Ascending aorta (tissue), 2 donors: ENCODE data around the gene PRKCB. TPM values are rescaled to one million over a fixed set of nuclear protein-coding genes. Genes with fewer than 3 reads are reported as not detected.

Experiments used
- DNase-seq, 2 donors: peaks; one replicate each; pipeline ENCODE4 v3.0.0-alpha.2; 2019; ENCODE audit warnings: low spot score in 2 of 2
- H3K27ac ChIP-seq, 2 donors: fragments of 200-600 bp; sonication (generic); one replicate each; pipeline ENCODE4 v1.5.1; 2016 to 2017; ENCODE audit warnings: mild to moderate bottlenecking in 1 of 2
- H3K27me3 ChIP-seq: fragments of 200-600 bp; sonication (generic); one replicate; pipeline ENCODE4 v1.5.1; 2017
- H3K36me3 ChIP-seq, 2 donors: fragments of 200-600 bp; sonication (generic); one replicate each; pipeline ENCODE4 v1.5.1; 2016
- H3K4me1 ChIP-seq, 2 donors: fragments of 200-600 bp; sonication (generic); one replicate each; pipeline ENCODE4 v1.5.1; 2016 to 2017; ENCODE audit warnings: mild to moderate bottlenecking in 1 of 2
- H3K4me3 ChIP-seq, 2 donors: fragments of 200-600 bp; sonication (generic); one replicate each; pipeline ENCODE4 v1.5.1; 2016 to 2017; ENCODE audit warnings: mild to moderate bottlenecking in 1 of 2
- H3K9me3 ChIP-seq, 2 donors: fragments of 200-600 bp; sonication (generic); one replicate each; pipeline ENCODE4 v1.5.1; 2016
- CTCF ChIP-seq, 3 experiments: fragments of 200-600 bp in 2 of 3; fragments of 450-650 bp in 1 of 3; sonication (generic) in 2 of 3; IDR thresholded peaks; one replicate each; pipeline ENCODE4 v1.5.1; 2016 to 2019; ENCODE audit warnings: antibody characterized with exemption in 3 of 3, mild to moderate bottlenecking in 1 of 3, moderate library complexity in 1 of 3
- intact Hi-C: fragments of 100-400 bp; cut with DNase I; formaldehyde crosslinking; loops from one replicate; pipeline ENCODE4 v1.15.1; 2023
- total RNA-seq: library from RNA; depleted of rRNA; stranded (reverse); fragments of >200 nt; gene quantifications from one replicate; pipeline ENCODE4 v1.1.0, GENCODE V29; 2016

PRKCB gene
- total RNA-seq, 1 donor from 2014 or later: 1.2 TPM

GRCh38 chr16:24188751-24189318 lies 353.1 kb downstream of the PRKCB start:
- H3K9me3 ChIP-seq: no peaks in the 10 kb centered on the region

GRCh38 chr16:24189941-24190340 lies 354.2 kb downstream of the PRKCB start:
- intact Hi-C loops: no loop called here
- DNase-seq: no peak
- no peak overlapping the region for H3K27ac ChIP-seq
- H3K4me3 ChIP-seq: no peak overlapping the region
- no peaks in the 10 kb centered on the region for H3K36me3 ChIP-seq
- no peak for TF ChIP-seq CTCF (IDR thresholded peaks at IDR 0.05)
- no peaks in the 10 kb centered on the region for H3K27me3 ChIP-seq
- H3K9me3 ChIP-seq: no peaks in the 10 kb centered on the region
- no peaks in the 10 kb centered on the region for H3K4me1 ChIP-seq

More at GRCh38 chr16:24188751-24189318, 353.1 kb downstream of the PRKCB start:
- H3K4me1 ChIP-seq: no peaks in the 10 kb centered on the region
- no peak for TF ChIP-seq CTCF (IDR thresholded peaks at IDR 0.05)
- no peaks in the 10 kb centered on the region for H3K27me3 ChIP-seq
- no peak overlapping the region for H3K4me3 ChIP-seq
- H3K36me3 ChIP-seq: no peaks in the 10 kb centered on the region
- no peak overlapping the region for H3K27ac ChIP-seq
- intact Hi-C loops: no loop called here
- DNase-seq: no peak

GRCh38 chr16:24191876-24192402 lies 356.2 kb downstream of the PRKCB start:
- Histone ChIP-seq H3K36me3 (no peaks in the 10 kb centered on the region), H3K27me3 (no peaks in the 10 kb centered on the region), H3K4me3 (no peak overlapping the region), H3K4me1 (no peaks in the 10 kb centered on the region), H3K27ac (no peak overlapping the region), H3K9me3 (no peaks in the 10 kb centered on the region)
- intact Hi-C loops: no loop called here
- no peak for DNase-seq
- TF ChIP-seq CTCF (IDR thresholded peaks at IDR 0.05): no peak

DNA sequence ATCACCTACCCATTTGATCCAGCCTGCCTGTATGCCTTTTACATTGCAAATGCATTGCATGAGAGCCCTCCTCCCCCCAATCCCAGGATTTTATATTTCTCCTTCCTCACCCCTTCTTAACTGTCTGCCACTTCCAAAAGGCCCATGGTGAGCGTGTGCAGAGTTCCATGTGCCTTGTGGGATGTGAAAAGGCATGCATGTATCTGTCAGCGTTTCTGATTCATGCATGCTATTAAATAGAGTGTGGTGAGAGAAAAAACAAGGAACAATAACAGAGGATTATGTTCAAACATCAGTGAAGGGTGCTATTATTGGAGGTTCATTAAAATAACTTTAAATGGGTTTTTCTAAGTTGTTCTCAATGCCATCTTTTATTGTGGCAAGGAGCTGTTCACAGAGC lies 359.4 kb downstream of the PRKCB start:
- Histone ChIP-seq H3K36me3 (no peaks in the 10 kb centered on the region), H3K9me3 (no peaks in the 10 kb centered on the region), H3K4me1 (no peaks in the 10 kb centered on the region), H3K27me3 (no peaks in the 10 kb centered on the region), H3K27ac (no peak overlapping the region), H3K4me3 (no peak overlapping the region)
- no peak for DNase-seq
- intact Hi-C loops: no loop called here
- no peak for TF ChIP-seq CTCF (IDR thresholded peaks at IDR 0.05)

GRCh38 chr16:24198807-24199533 lies 363.2 kb downstream of the PRKCB start:
- intact Hi-C loops: no loop called here
- H3K4me3 ChIP-seq: no peak overlapping the region
- no peaks in the 10 kb centered on the region for H3K9me3 ChIP-seq

More at GRCh38 chr16:24198807-24199533, 363.2 kb downstream of the PRKCB start:
- Histone ChIP-seq H3K27me3 (no peaks in the 10 kb centered on the region), H3K36me3 (no peaks in the 10 kb centered on the region), H3K27ac (no peak overlapping the region), H3K4me1 (no peaks in the 10 kb centered on the region)
- no peak for TF ChIP-seq CTCF (IDR thresholded peaks at IDR 0.05)
- no peak for DNase-seq
